DMS53 treated with DMSO at 0.1 percent for 48 hours (cell line): ENCODE results near the gene LMAN1L.

ENCODE experiments used
- DNase-seq: peaks from one replicate; lab custom pipeline; 2025; ENCODE audit not compliant: unreplicated experiment; lab: John Stamatoyannopoulos, UW

LMAN1L gene

DNA sequence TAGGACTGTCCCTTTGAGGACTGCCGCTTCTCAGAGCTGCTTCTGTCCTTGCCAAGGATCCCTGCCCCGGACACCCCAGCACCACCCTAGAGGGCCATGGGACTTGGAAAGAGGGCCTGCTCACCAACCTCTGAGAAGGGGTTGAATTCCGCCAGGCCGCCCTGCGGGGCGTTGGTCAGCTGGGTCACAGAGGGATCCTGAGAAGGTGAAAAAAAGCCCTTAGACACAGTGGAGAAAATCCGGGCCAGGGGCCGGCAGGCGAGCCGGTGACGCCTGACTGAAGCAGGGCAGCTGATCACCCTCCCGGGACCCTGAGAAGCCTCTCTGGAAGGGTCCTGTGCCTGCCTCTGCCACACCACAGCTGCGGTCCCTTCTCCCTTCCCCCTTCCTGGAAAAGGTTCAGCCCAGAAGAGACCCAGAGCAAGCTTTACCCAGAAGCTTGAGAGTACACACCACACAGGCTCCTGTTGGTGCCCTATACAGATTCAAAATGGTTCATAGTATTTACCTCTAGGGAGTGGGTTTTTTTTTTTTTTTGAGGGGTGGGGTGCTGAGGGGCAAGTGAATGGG lies 41.9 kb downstream of the LMAN1L start:
- DNase-seq, result no peak

DNA sequence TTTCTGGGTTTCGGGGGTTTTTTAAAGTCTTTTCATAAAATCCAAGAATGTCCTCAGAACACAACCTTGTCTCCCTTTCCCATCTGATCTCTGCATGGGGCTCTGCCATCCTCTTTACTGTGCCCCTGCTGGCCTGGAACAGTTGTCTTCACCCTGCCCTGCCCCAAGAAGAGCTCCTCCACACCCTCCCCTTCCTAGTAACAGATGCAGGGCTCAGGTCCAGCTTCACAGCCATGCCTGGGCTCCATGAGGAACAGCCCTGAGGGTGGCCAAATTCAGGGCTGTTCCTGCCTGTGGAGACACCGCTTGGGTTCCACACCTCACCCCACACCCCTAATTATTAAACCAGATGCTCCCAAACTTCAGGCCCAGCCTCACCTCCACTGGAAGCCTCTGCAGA lies 43.2 kb downstream of the LMAN1L start:
- DNase-seq, result no peak

DNA sequence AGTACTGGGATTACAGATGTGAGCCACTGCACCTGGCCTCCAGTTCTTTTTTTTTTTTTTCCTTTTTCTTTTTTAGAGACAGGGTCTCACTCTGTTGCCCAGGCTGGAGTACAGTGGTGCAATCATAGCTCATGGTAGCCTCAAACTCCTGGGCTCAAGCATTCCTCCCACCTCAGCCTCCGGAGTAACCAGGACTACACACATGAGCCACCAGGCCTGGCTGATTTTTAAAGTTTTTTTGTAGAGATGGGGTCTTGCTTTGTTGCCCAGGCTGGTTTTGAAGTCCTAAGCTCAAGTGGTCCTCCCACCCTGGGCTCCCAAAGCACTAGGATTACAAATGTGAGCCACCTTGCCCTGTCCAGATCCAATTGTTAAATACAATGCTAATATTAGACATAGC lies 43.9 kb downstream of the LMAN1L start:
- DNase-seq, result no peak

DNA sequence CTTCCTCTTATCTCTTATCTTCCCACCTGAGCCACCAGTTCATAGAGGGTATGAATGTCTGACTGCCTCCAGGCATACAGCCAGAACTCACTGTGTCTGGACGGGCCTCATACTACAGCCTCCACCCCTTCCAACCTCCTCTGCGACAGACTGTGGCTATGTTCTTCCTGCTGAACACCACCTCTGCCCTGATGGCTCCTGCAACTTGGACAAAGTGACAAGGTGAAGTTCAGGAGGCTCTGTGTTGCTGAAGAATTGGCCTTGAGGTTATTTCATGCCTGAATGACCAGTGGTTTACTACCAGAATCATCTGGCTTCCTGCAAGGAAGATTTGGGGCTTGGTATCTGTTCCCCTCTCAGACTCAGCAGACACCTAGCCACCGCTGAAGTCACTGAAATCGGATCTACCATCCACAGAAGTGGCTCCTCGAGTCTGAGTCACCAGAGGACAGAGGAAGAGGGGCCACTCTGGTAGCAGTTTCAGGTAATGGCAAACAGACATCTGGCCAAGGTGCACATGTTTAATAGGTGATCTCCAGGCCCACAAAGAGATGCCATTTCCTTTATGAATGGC lies 44.5 kb downstream of the LMAN1L start:
- DNase-seq, result peak; percentile 85

DNA sequence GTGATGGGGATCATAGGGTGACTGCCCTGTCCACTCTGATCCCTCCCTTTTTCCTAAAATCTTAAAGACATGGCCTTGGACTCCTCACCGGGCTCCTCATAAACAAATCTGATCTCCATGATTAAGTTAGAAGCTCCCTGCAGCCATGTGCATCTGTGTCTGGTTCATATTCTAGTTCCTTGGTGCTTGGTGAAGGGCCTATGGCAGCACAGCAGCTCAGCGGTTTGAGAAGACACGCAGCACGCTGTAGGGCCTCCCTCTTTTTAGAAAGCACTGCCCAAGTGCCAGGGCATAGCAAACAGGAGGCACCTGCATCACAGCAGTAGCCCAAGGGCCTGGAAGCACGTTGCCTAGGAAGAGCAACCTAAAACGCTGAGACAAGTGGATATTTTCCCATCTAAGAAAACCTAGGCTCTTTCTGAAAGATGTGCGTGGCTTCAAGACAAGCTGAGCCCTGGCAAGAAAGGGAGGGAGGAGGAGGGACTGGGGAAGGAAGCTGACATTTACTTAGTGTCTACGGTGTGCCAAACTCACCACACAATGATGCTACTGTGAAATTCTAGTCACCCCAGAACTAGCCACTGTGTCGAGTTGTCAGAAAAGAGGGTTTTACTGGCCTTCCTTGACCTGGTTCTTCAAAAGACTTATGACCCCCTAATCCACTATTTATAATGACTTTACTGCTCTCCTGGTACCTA lies 45.2 kb downstream of the LMAN1L start:
- DNase-seq, result no peak

DNA sequence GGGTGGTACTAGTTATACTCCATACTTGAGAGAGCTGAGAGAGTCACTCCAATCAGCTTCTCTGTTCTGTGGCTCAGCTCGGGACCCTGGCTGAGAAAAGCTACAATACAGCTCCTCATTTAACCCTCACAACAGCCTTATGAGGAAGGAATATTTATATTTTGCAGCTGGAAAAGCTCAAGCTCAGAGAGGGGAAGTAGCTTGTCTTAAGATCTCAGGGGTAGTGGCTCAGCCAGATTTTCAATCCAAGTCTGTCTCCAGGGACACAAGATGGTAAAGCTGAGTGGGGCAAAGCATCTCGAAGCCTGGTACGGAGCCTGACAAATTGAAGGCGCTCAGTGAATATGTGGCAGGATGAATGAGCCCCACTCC lies 45.7 kb downstream of the LMAN1L start:
- DNase-seq, result no peak

DNA sequence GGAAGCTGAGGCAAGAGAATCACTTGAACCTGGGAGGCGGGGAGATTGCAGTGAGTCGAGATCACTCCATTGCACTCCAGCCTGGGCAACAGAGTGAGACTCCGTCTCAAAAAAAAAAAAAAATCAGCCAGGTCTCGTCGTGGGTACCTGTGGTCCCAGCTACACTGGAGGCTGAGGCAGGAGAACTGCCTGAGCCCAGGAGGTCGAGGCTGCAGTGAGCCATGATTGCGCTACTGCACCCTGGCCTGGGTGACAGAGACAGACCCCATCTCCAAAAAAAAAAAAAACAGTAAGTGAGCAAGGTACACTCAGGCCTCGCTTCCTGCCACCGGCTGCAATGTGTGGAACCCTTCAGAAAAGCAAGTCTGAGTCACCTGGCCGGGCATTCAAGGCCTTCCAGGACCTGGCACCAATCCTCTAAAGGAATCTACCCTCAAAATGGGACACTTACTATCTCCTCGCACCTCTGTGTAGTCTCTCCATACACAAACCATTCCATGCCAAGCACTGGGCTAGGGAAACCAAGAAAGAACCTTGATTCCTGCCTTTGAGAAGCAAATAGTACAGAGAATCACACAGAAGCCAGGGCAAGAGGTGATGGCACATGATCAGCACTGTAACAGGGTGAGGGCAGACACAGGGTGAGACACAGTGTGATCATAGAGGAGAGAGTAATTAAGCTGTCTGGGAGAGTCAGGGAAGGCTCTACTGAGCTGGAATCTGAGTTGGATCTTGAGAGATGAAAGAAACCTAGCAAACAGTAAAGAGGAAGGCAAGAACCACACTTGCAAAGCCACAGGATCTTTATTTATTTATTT lies 50.8 kb downstream of the LMAN1L start:
- no peak for DNase-seq

DNA sequence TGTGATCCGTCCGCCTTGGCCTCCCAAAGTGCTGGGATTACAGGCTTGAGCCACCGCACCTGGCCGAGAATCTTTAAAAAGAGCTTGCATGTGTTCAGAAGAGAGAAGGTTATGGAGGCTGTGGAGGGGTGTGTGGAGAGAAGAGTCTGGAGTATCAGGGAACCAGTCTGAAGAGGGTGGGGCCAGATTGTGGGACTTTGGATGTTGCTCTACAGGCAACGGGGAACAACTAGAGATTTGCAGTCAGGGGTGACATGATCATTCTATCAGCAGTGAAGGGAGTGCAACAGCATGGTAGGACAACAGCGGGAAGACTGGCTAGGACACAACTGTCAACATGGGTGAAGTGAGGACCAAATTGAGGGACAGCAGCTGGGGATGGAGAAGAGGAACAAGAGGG lies 51.7 kb downstream of the LMAN1L start:
- no peak for DNase-seq

DNA sequence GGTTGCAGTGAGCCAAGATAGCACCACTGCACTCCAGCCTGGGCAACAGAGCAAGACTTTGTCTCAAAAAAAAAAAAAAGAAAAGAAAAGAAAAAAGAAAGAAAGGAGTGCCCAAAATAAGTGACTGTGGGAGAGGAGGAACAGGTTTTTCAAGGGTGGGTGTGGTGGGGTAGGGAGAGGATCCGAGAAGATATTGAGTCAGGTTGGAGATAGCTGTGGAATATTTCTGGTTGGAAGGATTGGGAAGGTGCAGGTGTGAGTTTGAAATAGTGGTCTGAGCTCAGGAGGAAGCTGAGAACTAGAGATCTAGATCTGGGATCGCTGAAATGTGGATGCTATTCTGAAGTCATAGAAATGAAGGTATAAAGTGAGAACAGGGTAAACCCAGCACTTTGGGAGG lies 52.7 kb downstream of the LMAN1L start:
- no peak for DNase-seq

DNA sequence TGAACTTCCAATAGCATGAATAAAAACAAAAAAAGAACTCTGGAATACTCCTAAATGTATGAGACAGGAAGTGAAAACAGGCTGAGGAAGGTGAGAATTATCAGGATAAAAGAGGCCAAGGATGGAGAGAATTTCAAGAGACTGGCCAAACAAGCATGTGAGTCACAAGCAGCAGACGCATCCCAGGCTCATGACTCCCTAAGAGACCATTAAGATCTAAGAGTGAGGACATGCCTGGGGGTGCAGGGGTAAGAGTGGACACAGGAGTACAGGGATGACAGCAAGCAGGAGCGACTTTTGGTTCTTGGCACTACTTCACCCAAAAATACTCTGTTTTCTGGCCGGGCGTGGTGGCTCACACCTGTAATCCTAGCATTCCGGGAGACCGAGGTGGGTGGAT lies 53.5 kb downstream of the LMAN1L start:
- no peak for DNase-seq

DNA sequence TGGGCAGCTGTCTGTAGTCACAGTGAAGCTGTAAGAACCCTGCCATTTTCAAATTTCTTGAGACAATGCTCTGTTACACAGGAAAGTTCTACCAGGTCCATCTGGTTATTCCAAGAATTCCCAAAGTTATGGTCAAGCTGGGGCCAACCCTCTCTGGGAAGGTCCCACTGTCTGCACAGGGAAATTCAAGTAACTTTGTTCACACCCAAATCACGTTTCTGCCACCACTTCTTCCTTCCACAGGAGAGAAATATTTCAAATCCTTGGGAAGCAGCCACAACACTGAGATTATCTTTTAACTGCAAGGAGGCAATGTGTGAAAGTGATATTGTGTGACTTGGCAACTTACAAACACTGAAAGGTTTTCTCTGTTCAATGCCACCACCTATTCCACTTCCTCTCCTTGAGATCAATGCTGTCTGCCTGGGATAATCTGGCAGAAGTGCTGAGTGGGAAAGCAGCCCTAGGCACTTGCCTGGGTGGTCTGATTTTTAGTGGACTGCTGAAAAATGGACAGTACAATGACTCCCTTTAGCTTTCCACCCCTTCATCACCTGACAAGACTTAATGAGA lies 54.9 kb downstream of the LMAN1L start:
- DNase-seq, result no peak

DNA sequence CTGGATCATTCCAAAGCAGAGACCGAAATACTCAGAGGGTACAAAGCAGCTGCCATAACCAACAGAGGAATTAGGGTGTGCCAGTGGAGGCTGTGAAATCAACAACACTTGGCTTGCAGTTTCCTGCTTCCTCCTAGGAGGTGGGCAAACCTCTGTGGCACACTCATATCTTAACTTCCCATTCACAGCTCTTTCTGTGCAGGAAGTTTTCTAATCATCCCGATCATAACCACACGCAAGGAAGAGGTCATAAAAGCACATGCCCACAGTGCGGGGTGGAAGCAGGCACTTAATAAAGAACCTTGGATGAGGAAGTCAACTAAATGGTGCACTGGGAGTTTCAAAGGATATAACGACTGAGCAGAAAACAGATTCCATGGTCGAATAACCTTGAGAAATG lies 55.4 kb downstream of the LMAN1L start:
- no peak for DNase-seq

DNA sequence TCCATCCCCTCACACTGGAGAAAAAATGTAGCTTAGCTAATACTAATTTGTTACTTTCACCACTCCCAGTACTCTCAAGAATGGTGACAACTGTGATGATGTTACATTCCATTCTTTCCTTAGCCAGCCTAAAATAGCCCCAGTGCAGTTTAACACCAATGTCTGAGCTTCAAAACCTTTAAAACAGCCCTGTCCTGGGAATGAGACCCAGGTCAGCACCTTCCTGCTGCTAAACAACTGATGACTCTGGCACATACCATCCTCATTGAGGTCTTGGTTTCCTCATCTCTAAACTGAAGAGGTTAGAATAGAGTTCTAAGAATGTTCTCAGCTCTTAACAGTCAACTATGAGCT lies 56.7 kb downstream of the LMAN1L start:
- no peak for DNase-seq

DNA sequence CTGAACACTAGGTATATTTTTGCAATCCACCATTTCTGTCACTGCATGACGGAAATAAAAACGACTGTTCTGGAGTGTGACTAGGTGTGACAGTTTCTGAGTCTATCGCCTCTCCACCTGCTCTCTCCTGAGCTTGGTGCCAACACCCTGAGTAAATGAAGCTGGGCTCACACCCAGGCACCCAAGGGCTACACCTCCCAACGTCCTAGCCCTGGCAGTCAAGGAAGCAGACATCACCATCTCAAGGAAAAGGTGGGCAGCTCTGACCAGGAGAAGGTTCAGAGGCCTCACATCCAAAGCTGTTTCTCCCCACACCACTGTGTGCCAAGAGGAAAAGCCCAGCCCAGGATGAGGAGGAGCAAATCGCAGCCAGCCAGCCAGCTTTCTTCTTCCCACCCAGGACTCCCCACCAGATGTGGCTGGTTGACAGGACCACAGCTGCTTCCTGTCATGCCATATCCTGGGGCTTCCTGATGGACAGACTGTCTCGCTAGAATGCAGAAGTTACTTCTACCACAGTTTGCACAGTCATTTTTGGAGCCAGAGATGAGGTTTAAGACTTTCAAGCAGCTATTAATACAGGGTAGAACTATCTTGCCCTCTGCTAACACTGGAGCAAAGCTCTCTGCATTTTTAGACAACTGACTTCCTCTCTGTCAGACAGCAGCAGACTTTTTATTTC lies 57.2 kb downstream of the LMAN1L start:
- no peak for DNase-seq

DNA sequence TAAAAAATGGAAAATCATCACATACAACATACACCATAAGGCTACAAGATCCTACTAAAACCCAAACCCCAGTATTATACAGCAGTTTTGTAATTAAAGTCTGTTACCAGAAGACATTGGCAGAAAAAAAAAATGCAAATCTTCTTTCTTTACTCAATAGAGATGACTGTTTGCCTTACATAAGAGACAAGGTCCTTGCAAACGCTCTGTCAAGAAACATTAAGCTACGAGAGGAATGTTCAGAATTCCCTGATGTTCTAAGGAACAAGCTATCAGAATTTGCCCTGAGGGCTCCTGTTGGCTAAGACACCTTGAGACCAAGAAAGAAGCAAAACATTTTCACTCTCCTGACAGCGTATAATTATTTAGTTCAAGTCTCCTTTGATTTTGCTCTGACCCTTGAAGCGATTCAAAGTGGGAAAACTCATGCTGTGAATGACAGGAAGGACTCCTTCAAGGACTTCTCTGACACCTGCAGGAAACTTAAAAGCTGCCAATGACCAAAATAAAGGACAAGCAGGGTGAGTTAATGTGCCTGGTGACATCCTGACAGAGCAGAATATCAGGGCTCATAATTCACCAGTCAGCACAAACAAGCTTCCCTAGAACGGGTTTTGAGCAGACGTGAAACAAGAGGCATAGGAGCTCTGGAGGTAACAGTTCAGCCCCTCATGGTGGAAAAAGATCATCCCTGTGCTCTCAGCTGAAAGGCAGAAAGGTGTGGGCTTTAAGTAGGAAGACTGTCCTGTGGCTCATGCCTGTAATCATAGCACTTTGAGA lies 58.0 kb downstream of the LMAN1L start:
- no peak for DNase-seq

DNA sequence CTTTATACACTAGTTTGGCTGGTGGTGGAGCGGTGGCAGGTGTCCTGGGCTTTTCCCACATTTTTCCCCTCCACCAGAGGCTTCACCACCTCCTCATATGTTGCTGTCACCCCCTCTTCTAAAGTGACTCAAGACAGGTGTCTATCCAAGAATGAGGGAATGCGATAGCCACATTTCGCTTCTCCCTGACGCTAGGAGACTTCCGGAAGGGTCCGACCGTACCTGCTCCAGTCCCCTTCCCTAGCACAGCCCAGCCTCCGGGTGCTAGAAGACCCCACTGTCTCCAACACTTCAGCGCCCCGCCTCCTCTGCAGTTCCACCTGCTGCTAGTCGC lies 60.0 kb downstream of the LMAN1L start:
- DNase-seq, result no peak

DNA sequence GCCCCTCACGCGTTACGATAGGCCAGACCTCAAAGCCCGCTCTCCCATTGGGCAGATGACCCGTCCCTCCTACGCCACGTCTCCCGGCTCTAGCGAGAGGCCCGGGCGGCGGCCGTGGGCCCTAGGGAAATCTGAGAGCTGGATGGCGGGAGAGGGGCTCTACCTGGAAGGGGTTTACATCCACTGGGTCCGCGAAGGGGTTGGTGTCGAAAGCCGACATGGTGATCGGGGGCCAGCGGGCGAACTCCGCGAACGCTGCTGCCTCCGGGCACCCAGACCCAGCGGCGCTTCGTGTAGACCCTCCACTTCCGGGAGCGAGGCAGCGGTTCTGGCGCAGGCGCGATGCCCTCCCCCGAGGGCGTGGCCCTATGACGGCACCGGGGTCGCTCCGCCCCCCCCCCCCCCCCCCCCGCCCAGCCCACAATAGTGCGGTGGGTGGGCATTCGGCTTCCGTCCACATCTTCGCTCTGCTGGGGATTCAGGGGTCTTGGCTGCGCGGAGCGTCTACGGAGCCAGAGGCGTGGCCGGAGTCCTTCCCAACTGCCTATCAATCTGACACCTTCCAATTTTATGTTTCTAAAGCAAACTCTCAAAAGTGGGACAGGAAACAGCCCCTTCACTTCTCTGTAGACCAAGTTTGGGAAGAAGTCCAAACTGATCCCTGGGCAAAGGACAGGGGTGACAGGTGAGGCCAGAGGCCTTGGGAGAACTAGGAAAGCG lies 60.6 kb downstream of the LMAN1L start, which contains the start of gene SCAMP2:
SCAMP2 (minus strand) TSS at position 330 of the 720 bp plus-strand sequence; CDS start at position 220, 110 bp downstream.
- DNase-seq, result peak; percentile 82

DNA sequence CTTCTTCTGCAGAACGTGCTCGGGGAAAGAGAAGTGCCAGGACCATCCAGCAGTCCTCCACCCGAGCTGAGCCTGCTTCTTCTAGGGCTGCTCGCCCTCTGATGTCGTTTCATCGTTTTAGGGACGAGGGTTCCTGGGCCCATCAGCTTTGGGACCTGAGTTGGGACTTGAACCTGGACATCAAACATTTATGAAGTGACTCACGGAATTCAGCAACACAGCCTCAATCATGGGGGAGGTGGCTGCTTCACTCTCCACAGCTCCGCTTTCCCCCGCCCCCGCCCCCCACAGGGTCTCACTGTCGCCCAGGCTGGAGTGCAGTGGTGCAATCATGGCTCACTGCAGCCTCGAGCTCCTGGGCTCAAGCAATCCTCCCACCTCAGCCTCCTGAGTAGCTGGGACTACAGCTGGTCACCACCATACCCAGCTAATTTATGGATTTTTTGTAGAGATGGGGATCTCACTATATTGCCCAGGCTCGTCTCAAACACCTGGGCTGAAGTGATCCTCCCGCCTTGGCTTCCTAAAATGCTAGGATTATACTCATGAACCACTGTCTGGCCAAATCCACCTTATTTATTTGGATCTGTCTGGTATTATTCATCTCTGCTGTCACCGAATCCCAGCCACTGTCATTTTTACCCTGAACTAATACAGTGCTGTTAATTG lies 61.3 kb downstream of the LMAN1L start:
- DNase-seq, result no peak
